Esophagus squamous epithelium (tissue), 5 donors: ENCODE measurements around the gene TMEM229A. TPM values are rescaled to one million over a fixed set of nuclear protein-coding genes. Genes with fewer than 3 reads are reported as not detected.

Source experiments
- DNase-seq: peaks from one replicate; lab custom pipeline; 2025; lab: John Stamatoyannopoulos, UW
- H3K27ac ChIP-seq, 4 donors: fragments of 200-600 bp; sonication (generic); one replicate each; pipeline ENCODE4 v1.5.1; 2016 to 2019; ENCODE audit warnings: mild to moderate bottlenecking in 1 of 4
- H3K27me3 ChIP-seq, 4 donors: fragments of 200-600 bp; sonication (generic); 1 replicate in 3 of 4; 2 replicates in 1 of 4; pipeline versions ENCODE4 v1.5.1 to v1.6.0; 2017 to 2021; ENCODE audit warnings: antibody characterized with exemption in 1 of 4
- H3K36me3 ChIP-seq, 3 donors: fragments of 200-600 bp; sonication (generic); one replicate each; pipeline ENCODE4 v1.5.1; 2016 to 2019
- H3K4me1 ChIP-seq, 3 donors: fragments of 200-600 bp; sonication (generic); one replicate each; pipeline ENCODE4 v1.5.1; 2017 to 2019
- H3K4me3 ChIP-seq, 4 donors: fragments of 200-600 bp; sonication (generic); 1 replicate in 3 of 4; 2 replicates in 1 of 4; pipeline ENCODE4 v1.5.1; 2016 to 2019; ENCODE audit warnings: mild to moderate bottlenecking in 2 of 4, moderate library complexity in 1 of 4
- H3K9me3 ChIP-seq, 3 donors: fragments of 200-600 bp; sonication (generic); one replicate each; pipeline ENCODE4 v1.5.1; 2016 to 2019
- CTCF ChIP-seq, 6 experiments: fragments of 450-650 bp in 4 of 6; fragments of 200-600 bp in 2 of 6; sonication (generic) in 2 of 6; IDR thresholded peaks; one replicate each; pipeline ENCODE4 v1.5.1; 2016 to 2019; ENCODE audit warnings: antibody characterized with exemption in 6 of 6, mild to moderate bottlenecking in 4 of 6, moderate library complexity in 4 of 6
- POLR2A ChIP-seq, 4 donors: fragments of 450-650 bp; IDR thresholded peaks; one replicate each; pipeline ENCODE4 v1.6.1; 2017; ENCODE audit warnings: antibody characterized with exemption in 4 of 4, mild to moderate bottlenecking in 4 of 4, moderate library complexity in 3 of 4
- WGBS, 2 donors: methylation state at CpG; one replicate each; pipeline ENCODE4 v1.1.5; 2018; 5-methylcytosine and 5-hydroxymethylcytosine counted together
- intact Hi-C: fragments of 100-400 bp; cut with DNase I; formaldehyde crosslinking; loops from one replicate; pipeline ENCODE4 v1.15.0; 2022
- total RNA-seq, 4 donors: library from RNA; depleted of rRNA; stranded (reverse); fragments of >200 nt; gene quantifications; one replicate each; pipeline ENCODE4 v1.1.0, GENCODE V29; 2016
- donor health status: DM: yes; HTN: yes; CAD: no.

TMEM229A gene
- total RNA-seq, 4 donors from 2014 or later = not detected

- no peak for DNase-seq
- no peaks in the 10 kb centered on the region for H3K4me1 ChIP-seq
- H3K27me3 ChIP-seq = no peaks in the 10 kb centered on the region
- no peak for TF ChIP-seq CTCF (IDR thresholded peaks at IDR 0.05)
- TF ChIP-seq POLR2A (IDR thresholded peaks at IDR 0.05) = no peak
- no peaks in the 10 kb centered on the region for H3K9me3 ChIP-seq
- no peak overlapping the region for H3K4me3 ChIP-seq
- no peaks in the 10 kb centered on the region for H3K36me3 ChIP-seq
- H3K27ac ChIP-seq = no peak overlapping the region
- WGBS, 2 donors = 38 to 43% methylated on average over 4 of the region's 4 CpGs
- intact Hi-C loops = no loop called here
Observed at GRCh38 chr7:124073310-124073645, 40.4 kb upstream of the TMEM229A start.

GRCh38 chr7:124072603-124073309 is 39.9 kb upstream of the TMEM229A start:
- H3K9me3 ChIP-seq = no peaks in the 10 kb centered on the region
- H3K27me3 ChIP-seq = no peaks in the 10 kb centered on the region
- no peak for TF ChIP-seq POLR2A (IDR thresholded peaks at IDR 0.05)
- no peak for TF ChIP-seq CTCF (IDR thresholded peaks at IDR 0.05)
- H3K4me3 ChIP-seq = no peak overlapping the region
- DNase-seq = no peak
- intact Hi-C loops = no loop called here
- no peaks in the 10 kb centered on the region for H3K36me3 ChIP-seq
- WGBS, 2 donors = 13 to 27% methylated on average over 4 of the region's 4 CpGs
- no peaks in the 10 kb centered on the region for H3K4me1 ChIP-seq
- H3K27ac ChIP-seq = no peak overlapping the region

DNA sequence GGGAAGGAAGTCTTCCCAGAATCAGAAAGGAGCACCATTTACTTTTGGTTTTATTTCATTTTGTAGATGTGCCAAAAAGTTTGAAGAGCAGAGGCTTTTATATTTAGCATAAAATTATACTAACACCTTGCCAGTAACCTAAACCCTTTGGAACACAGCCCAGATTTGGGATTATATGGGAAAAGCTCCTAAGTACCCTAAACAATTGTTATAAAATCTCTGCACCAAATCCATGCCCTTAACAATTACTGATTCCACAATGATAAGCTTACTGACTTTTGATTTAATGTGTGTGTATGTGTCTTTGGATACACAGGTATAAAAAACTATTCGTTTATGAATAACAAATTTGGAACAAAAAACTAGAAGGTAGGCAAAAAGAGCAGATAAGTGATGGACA is 39.0 kb upstream of the TMEM229A start:
- no peaks in the 10 kb centered on the region for H3K27me3 ChIP-seq
- WGBS, 2 donors = 27 to 48% methylated on average over 1 of the region's 1 CpG
- TF ChIP-seq POLR2A (IDR thresholded peaks at IDR 0.05) = no peak
- no peak for TF ChIP-seq CTCF (IDR thresholded peaks at IDR 0.05)
- intact Hi-C loops = no loop called here
- H3K4me1 ChIP-seq = no peaks in the 10 kb centered on the region
- DNase-seq = no peak
- no peaks in the 10 kb centered on the region for H3K9me3 ChIP-seq
- no peaks in the 10 kb centered on the region for H3K36me3 ChIP-seq
- H3K4me3 ChIP-seq = no peak overlapping the region
- no peak overlapping the region for H3K27ac ChIP-seq

- WGBS, 2 donors = 19 to 30% methylated on average over 1 of the region's 1 CpG
- Histone ChIP-seq H3K4me1 (no peaks in the 10 kb centered on the region), H3K4me3 (no peak overlapping the region), H3K36me3 (no peaks in the 10 kb centered on the region), H3K27me3 (no peaks in the 10 kb centered on the region), H3K9me3 (no peaks in the 10 kb centered on the region), H3K27ac (no peak overlapping the region)
- TF ChIP-seq POLR2A (IDR thresholded peaks at IDR 0.05) (no peak), CTCF (IDR thresholded peaks at IDR 0.05) (no peak)
- DNase-seq = no peak
- intact Hi-C loops = no loop called here
Observed at GRCh38 chr7:124062171-124062570, 29.3 kb upstream of the TMEM229A start.

DNA sequence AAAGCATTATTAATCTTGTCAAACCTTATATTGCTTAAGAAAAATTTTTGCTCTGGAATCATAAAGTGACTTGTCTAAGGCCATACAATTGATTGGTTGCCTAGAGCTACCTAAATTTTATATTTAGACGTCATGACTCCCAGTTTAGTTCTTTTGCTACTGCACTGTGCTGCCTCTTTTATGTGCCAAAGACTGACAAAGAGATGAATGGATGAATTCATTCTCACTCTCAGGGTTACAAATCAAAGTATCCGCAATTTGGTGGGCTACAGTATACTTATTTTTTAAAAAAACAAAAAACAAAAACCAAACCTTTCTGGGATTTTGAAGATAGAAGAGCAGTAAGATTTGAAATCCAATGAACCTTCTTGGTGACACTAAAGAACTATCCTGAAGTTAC is 27.7 kb upstream of the TMEM229A start:
- 68 to 74% methylated on average over 2 of the region's 2 CpGs for WGBS, 2 donors
- H3K4me1 ChIP-seq = no peaks in the 10 kb centered on the region
- TF ChIP-seq CTCF (IDR thresholded peaks at IDR 0.05) (no peak), POLR2A (IDR thresholded peaks at IDR 0.05) (no peak)
- no peak overlapping the region for H3K27ac ChIP-seq
- H3K36me3 ChIP-seq = no peaks in the 10 kb centered on the region
- H3K9me3 ChIP-seq = no peaks in the 10 kb centered on the region
- intact Hi-C loops = no loop called here
- no peak for DNase-seq
- H3K4me3 ChIP-seq = no peak overlapping the region
- H3K27me3 ChIP-seq = no peaks in the 10 kb centered on the region
